ENCODE measurements around the gene FRMPD4. TPM values are rescaled to one million over a fixed set of nuclear protein-coding genes. Genes with fewer than 3 reads are reported as not detected.

The FRMPD4 gene
- total and polyA plus RNA-seq, 2 of the 13 experiments (the other 11 are each of a cell fraction or from before 2014, with no cell fraction given): not detected

- Histone ChIP-seq H3K36me3 (replicated peaks in 1 of 2; ENCODE audit: control insufficient read depth in 1 of 2, insufficient read depth in 2 of 2, low read length in 2 of 2) (no peaks in the 10 kb centered on the region), H3K4me3 (replicated peaks in 1 of 3; ENCODE audit: insufficient read depth in 1 of 3, low read depth in 2 of 3, low read length in 3 of 3) (no peak overlapping the region), H3K4me1 (ENCODE audit: insufficient read depth, low read length) (no peaks in the 10 kb centered on the region), H4K20me1 (ENCODE audit: insufficient read depth, low read length) (no peaks in the 10 kb centered on the region), H3K27me3 (ENCODE audit: control insufficient read depth in 1 of 2, insufficient read depth in 2 of 2, low read length in 2 of 2) (no peaks in the 10 kb centered on the region), H3K9ac (ENCODE audit: insufficient read depth, low read depth, low read length) (no peak overlapping the region), H3K27ac (ENCODE audit: extremely low read length, insufficient read depth, low read length) (no peak overlapping the region), H3K9me3 (ENCODE audit: low read length) (no peaks in the 10 kb centered on the region), H3K79me2 (ENCODE audit: insufficient read depth, low read length) (no peaks in the 10 kb centered on the region), H2AFZ (ENCODE audit: low read length) (no peak overlapping the region), H3K4me2 (ENCODE audit: low read depth, low read length) (no peak overlapping the region)
- no TSS peak for BruUV-seq (replicated peaks)
- CTCF ChIA-PET (ENCODE audit: low intra/inter-chr PET ratio, low total read pairs): no interaction called here
- no CpG with 5 or more reads among the region's 2 CpGs for WGBS (ENCODE audit: low lambda C conversion rate)
- POLR2A ChIA-PET: no interaction called here
- intact Hi-C loops (cut with micrococcal nuclease; ENCODE audit: unreplicated experiment) (no loop called here), in situ Hi-C loops (cut with HindIII; ENCODE audit: extremely low pct_ligation_motif_present, low pct_unique_long_range_greater_than_20kb) (no loop called here)
- ATAC-seq (no peak), DNase-seq (ENCODE audit: low spot score) (no peak), FAIRE-seq (no peak)
- TF ChIP-seq TERF1 (CRISPR knock-in tag; IDR thresholded peaks at IDR 0.05) (no peak), ZNF138 (CRISPR knock-in tag; IDR thresholded peaks at IDR 0.05; ENCODE audit: low read depth) (no peak), FOXC1 (CRISPR knock-in tag; IDR thresholded peaks at IDR 0.05; ENCODE audit: borderline replicate concordance) (no peak), NFYB (CRISPR knock-in tag; IDR thresholded peaks at IDR 0.05) (no peak), SMAD3 (CRISPR knock-in tag; IDR thresholded peaks at IDR 0.05) (no peak), TFDP1 (CRISPR knock-in tag; IDR thresholded peaks at IDR 0.05; ENCODE audit: borderline replicate concordance) (no peak), ZKSCAN5 (CRISPR knock-in tag; IDR thresholded peaks at IDR 0.05) (no peak), CBX1 (IDR thresholded peaks at IDR 0.05; ENCODE audit: low read depth) (no peak), PHF5A (CRISPR knock-in tag; IDR thresholded peaks at IDR 0.05; ENCODE audit: low read depth, unreplicated experiment) (no peak), ZKSCAN1 (IDR thresholded peaks at IDR 0.05; ENCODE audit: low read length) (no peak), TOE1 (CRISPR knock-in tag; IDR thresholded peaks at IDR 0.05) (no peak), NFKBIZ (CRISPR knock-in tag; IDR thresholded peaks at IDR 0.05) (no peak)
These were observed 224.9 kb downstream of the FRMPD4 start for GRCh38 chrX:12363216-12363615.

Data from HepG2 (cell line).